ENCODE measurements around the gene PBX3.
A peak's percentile ranks its signal among the peaks of the same experiment; 100 is the strongest.
"Not testable (repeated sequence)": the region's sequence is repeated elsewhere in the genome, so short reads cannot be mapped to it uniquely, and the experiment has no call there.

PBX3 gene

GRCh38 chr9:125821078-125821477 is 73.9 kb downstream of the PBX3 start:
- no peak overlapping the region for H2AFZ ChIP-seq (ENCODE audit: low read length)

GRCh38 chr9:125822160-125822559 is 75.0 kb downstream of the PBX3 start:
- Histone ChIP-seq H3F3A (ENCODE audit: low read depth) (no peaks in the 10 kb centered on the region), H3K36me3 (ENCODE audit: insufficient read depth, low read length) (no peaks in the 10 kb centered on the region), H3K4me2 (ENCODE audit: low read depth, low read length, poor library complexity, severe bottlenecking) (peak overlapping the region; percentile 92), H3K4me3 (ENCODE audit: low read length, poor library complexity, severe bottlenecking) (peak overlapping the region; percentile 82), H3K9me2 (replicated peaks; ENCODE audit: low read depth, low read length) (no peaks in the 10 kb centered on the region), H4K20me1 (ENCODE audit: insufficient read depth, low read length, poor library complexity, severe bottlenecking) (no peaks in the 10 kb centered on the region), H3K9me3 (ENCODE audit: insufficient read depth, low read depth, low read length) (no peaks in the 10 kb centered on the region), H3K4me1 (ENCODE audit: insufficient read depth, low read length, poor library complexity, severe bottlenecking) (peaks cover 66% of the 10 kb centered on the region), H3K79me2 (ENCODE audit: insufficient read depth, low read length) (peaks cover 84% of the 10 kb centered on the region), H3K27me3 (ENCODE audit: insufficient read depth, low read length, poor library complexity, severe bottlenecking) (no peaks in the 10 kb centered on the region), H2AFZ (ENCODE audit: low read length) (no peak overlapping the region), H3K9ac (ENCODE audit: low read depth, low read length, poor library complexity, severe bottlenecking) (peak overlapping the region; percentile 72)
- no peak for TF ChIP-seq CTCF (conservative IDR thresholded peaks at IDR 0.05; ENCODE audit: low read length)
- no peak for TF ChIP-seq EZH2phosphoT487 (IDR thresholded peaks at IDR 0.05; ENCODE audit: borderline replicate concordance)

More at GRCh38 chr9:125821078-125821477, 73.9 kb downstream of the PBX3 start:
- Histone ChIP-seq H3K4me1 (ENCODE audit: insufficient read depth, low read length, poor library complexity, severe bottlenecking) (peaks cover 59% of the 10 kb centered on the region), H3K36me3 (ENCODE audit: insufficient read depth, low read length) (no peaks in the 10 kb centered on the region), H4K20me1 (ENCODE audit: insufficient read depth, low read length, poor library complexity, severe bottlenecking) (no peaks in the 10 kb centered on the region), H3K9me2 (replicated peaks; ENCODE audit: low read depth, low read length) (no peaks in the 10 kb centered on the region), H3K9me3 (ENCODE audit: insufficient read depth, low read depth, low read length) (no peaks in the 10 kb centered on the region), H3K27me3 (ENCODE audit: insufficient read depth, low read length, poor library complexity, severe bottlenecking) (no peaks in the 10 kb centered on the region), H3F3A (ENCODE audit: low read depth) (no peaks in the 10 kb centered on the region), H3K9ac (ENCODE audit: low read depth, low read length, poor library complexity, severe bottlenecking) (peak overlapping the region; percentile 50), H3K79me2 (ENCODE audit: insufficient read depth, low read length) (peaks cover 84% of the 10 kb centered on the region), H3K4me2 (ENCODE audit: low read depth, low read length, poor library complexity, severe bottlenecking) (peak overlapping the region; percentile 92), H3K4me3 (ENCODE audit: low read length, poor library complexity, severe bottlenecking) (peak overlapping the region; percentile 82)
- TF ChIP-seq CTCF (conservative IDR thresholded peaks at IDR 0.05; ENCODE audit: low read length) (no peak), EZH2phosphoT487 (IDR thresholded peaks at IDR 0.05; ENCODE audit: borderline replicate concordance) (no peak)

- no peak for TF ChIP-seq CTCF (conservative IDR thresholded peaks at IDR 0.05; ENCODE audit: low read length)
- no peak for TF ChIP-seq EZH2phosphoT487 (IDR thresholded peaks at IDR 0.05; ENCODE audit: borderline replicate concordance)
- H3K9me3 ChIP-seq (ENCODE audit: insufficient read depth, low read depth, low read length), result no peaks in the 10 kb centered on the region
- peaks cover 73% of the 10 kb centered on the region for H3K4me1 ChIP-seq (ENCODE audit: insufficient read depth, low read length, poor library complexity, severe bottlenecking)
- no peaks in the 10 kb centered on the region for H3K9me2 ChIP-seq (replicated peaks; ENCODE audit: low read depth, low read length)
- no peak overlapping the region for H2AFZ ChIP-seq (ENCODE audit: low read length)
- H3F3A ChIP-seq (ENCODE audit: low read depth), result no peaks in the 10 kb centered on the region
- peaks cover 84% of the 10 kb centered on the region for H3K79me2 ChIP-seq (ENCODE audit: insufficient read depth, low read length)
- H3K9ac ChIP-seq (ENCODE audit: low read depth, low read length, poor library complexity, severe bottlenecking), result peak overlapping the region; percentile 72
- H3K36me3 ChIP-seq (ENCODE audit: insufficient read depth, low read length), result no peaks in the 10 kb centered on the region
- peak overlapping the region; percentile 82 for H3K4me3 ChIP-seq (ENCODE audit: low read length, poor library complexity, severe bottlenecking)
- no peaks in the 10 kb centered on the region for H3K27me3 ChIP-seq (ENCODE audit: insufficient read depth, low read length, poor library complexity, severe bottlenecking)
- no peaks in the 10 kb centered on the region for H4K20me1 ChIP-seq (ENCODE audit: insufficient read depth, low read length, poor library complexity, severe bottlenecking)
- peak overlapping the region; percentile 92 for H3K4me2 ChIP-seq (ENCODE audit: low read depth, low read length, poor library complexity, severe bottlenecking)
These were observed 75.7 kb downstream of the PBX3 start for GRCh38 chr9:125822902-125823301.

- H3K4me2 ChIP-seq (ENCODE audit: low read depth, low read length, poor library complexity, severe bottlenecking), result peak overlapping the region; percentile 92
These were observed 76.8 kb downstream of the PBX3 start for GRCh38 chr9:125823874-125824406.

More at GRCh38 chr9:125823874-125824406, 76.8 kb downstream of the PBX3 start:
- Histone ChIP-seq H3K9ac (ENCODE audit: low read depth, low read length, poor library complexity, severe bottlenecking) (peak overlapping the region; percentile 72), H3K79me2 (ENCODE audit: insufficient read depth, low read length) (peaks cover 89% of the 10 kb centered on the region), H3K4me1 (ENCODE audit: insufficient read depth, low read length, poor library complexity, severe bottlenecking) (peaks cover 82% of the 10 kb centered on the region), H3K4me3 (ENCODE audit: low read length, poor library complexity, severe bottlenecking) (peak overlapping the region; percentile 82), H2AFZ (ENCODE audit: low read length) (peak overlapping the region; percentile 53; the same call in 1 of the 2 replicates)
- not testable (repeated sequence) for H3K36me3 ChIP-seq (ENCODE audit: insufficient read depth, low read length); H3K9me3 ChIP-seq (ENCODE audit: insufficient read depth, low read depth, low read length); H4K20me1 ChIP-seq (ENCODE audit: insufficient read depth, low read length, poor library complexity, severe bottlenecking); H3F3A ChIP-seq (ENCODE audit: low read depth); H3K27me3 ChIP-seq (ENCODE audit: insufficient read depth, low read length, poor library complexity, severe bottlenecking); H3K9me2 ChIP-seq (replicated peaks; ENCODE audit: low read depth, low read length)
